ENCODE data around the gene SEMA4D.

- TF ChIP-seq CTCF (IDR thresholded peaks at IDR 0.05) (no peak), POLR2A (IDR thresholded peaks at IDR 0.05) (no peak)
These were observed 37.4 kb downstream of the SEMA4D start for GRCh38 chr9:89460551-89460950.
